CD4-positive, alpha-beta T cell treated with Interferon alpha-2 for 1 hour (primary cell): ENCODE results near the gene PDZRN4.

Experiments
- DNase-seq, 2 donors: peaks; one replicate each; pipeline ENCODE4 v3.0.0-alpha.2; 2020 to 2022

The PDZRN4 gene

DNA sequence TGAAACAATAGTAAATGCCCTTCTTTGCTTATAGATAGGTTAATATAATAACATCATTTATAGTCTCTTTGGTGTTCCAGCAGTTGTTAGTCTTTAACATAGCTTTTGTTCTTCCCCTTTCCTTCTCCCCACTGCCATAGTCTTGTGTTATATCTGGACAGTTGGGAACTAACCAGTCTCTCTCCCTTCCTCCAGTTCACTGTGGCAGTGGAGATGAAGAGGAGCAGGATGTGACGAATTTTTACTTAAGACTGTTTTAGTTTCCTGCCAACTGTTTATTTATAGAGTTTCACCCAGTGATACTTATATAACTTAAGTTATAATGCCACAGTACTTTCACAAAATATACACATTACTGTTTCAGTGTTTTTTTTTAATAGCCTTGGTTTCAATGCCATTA, 277.4 kb downstream of the PDZRN4 start:
- no peak for DNase-seq

DNA sequence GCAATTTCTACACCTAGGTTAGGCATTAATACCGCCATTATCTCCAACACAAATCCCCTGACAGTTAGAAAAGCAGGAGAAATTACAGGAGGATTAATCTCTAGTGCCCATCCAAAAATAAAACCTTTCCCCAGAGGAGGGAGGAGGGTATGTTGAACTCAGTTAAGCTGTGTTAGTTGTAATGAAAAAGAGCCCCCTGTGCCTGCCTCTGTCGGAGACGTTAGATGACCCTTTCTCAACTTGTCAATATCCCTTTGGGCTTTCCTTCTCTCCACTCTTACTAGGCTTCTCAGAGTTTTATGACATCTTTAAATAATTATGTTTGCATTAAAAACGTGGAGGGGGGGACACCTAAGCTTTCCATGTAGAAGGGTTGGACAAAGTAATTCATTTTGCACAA, 278.2 kb downstream of the PDZRN4 start:
- no peak for DNase-seq

DNA sequence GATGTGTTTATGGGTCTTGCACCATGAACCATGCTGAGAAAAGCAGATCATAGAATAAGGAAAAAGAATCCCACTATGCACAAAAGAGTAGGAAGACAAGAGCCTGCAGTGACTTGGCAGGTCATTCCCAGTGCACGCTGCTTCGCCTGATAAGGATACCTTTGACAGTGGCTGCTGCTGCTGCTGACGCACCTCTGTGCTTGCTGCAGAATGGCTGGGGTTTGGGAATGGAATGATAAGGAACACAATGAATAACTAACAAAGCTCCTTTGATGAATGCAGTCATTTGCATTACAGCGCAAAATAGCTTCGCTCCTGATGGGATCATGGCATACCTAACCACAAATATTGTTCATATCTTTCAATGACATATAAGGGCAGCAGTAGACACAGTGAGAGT, 278.7 kb downstream of the PDZRN4 start:
- no peak for DNase-seq

DNA sequence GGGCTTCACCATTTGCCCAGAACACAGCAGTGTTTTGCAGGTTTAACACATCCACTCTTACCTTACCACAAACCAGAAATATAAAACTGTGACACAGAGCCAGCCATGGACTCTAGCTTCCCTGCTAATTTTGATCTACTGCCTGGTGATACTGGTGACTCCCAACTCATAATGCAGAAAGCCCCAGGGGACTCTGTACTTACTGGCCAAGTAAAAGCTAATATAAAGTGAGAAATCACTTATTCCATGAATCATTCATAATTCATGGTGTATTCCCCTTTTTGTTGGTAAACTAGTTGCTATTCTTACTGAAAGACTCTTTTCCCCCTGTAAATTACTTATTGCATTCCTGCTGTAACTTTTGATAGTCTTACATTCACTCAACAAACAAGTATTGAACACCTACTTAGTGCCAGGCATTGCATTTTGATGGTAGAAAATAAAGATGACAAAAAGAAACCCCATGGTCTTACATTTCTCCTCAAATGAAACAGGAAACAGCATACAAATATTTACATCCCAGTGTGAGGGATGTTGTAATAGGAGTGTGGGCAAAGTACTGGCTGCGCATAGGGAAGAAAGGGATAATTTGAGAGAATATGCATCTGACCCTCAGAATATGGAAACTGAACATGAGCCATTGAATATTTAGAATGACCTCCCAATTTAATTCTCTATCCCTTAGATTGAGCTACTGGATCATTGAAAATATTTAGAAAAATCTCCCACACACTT, 279.6 kb downstream of the PDZRN4 start:
- no peak for DNase-seq

- DNase-seq = no peak
Measured at GRCh38 chr12:41468341-41468740, 280.2 kb downstream of the PDZRN4 start.

GRCh38 chr12:41468756-41469155, 280.6 kb downstream of the PDZRN4 start:
- DNase-seq = no peak

DNA sequence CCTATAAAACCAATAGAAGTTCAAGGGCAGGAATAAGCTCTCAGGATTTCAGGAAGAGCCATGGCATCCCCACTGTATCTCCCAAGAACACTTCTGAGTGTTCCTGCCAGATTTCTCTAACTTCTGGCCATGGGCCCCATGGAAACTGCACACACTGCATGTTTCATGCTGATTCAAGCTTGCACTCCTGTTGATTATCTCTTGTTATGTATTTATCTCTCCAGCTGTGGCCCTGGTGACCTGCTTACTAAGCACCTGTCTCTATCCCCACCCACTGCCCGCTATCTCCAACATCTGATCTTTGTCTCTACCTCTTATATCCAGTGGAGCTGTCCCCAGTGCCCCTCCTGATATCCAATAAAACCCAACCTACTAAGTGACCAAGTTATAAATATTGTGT, 285.3 kb downstream of the PDZRN4 start:
- DNase-seq = no peak

GRCh38 chr12:41474001-41474400, 285.9 kb downstream of the PDZRN4 start:
- no peak for DNase-seq

- DNase-seq = no peak
Measured at GRCh38 chr12:41476499-41477439, 288.6 kb downstream of the PDZRN4 start.

- no peak for DNase-seq
Measured at GRCh38 chr12:41479426-41479825, 291.3 kb downstream of the PDZRN4 start.

DNA sequence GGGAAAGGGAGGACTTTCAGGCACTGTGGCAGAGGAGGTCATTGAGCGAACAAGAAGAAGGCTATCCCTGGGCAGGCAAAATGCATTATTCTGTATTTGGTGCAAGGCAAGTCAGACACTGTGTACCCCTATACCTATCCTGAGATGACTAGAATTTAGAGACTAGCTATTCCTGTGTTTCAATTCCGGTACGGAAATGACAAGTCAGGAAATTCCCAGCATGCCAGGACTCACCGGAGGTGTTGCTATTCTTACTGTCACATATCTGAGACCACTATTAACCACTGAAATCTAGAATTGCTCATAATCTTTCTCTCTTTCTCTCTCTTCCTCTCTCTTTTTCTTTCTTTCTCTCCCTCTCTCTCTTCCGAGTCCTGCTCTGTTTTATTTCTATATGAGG, 297.1 kb downstream of the PDZRN4 start:
- no peak for DNase-seq

DNA sequence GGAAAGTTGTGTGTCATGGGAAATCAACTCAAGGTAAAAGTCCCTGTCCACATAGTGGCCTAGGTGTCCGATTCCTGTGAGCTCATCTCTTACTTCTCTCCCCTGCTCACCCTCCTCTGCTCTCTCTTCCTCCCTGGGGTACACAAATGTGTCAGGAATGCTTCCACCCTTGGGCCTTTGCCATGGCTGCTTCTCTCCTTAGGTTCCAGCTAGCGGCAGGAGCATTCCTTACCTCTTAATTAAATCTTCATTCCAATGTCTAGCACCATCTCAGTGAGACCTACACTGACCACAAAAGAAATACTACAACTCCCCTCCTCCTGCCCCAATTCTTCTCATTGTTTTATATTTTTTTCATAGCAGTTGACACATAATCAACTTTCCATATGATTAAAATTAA, 298.6 kb downstream of the PDZRN4 start:
- no peak for DNase-seq

GRCh38 chr12:41496009-41496408, 307.9 kb downstream of the PDZRN4 start:
- no peak for DNase-seq

DNA sequence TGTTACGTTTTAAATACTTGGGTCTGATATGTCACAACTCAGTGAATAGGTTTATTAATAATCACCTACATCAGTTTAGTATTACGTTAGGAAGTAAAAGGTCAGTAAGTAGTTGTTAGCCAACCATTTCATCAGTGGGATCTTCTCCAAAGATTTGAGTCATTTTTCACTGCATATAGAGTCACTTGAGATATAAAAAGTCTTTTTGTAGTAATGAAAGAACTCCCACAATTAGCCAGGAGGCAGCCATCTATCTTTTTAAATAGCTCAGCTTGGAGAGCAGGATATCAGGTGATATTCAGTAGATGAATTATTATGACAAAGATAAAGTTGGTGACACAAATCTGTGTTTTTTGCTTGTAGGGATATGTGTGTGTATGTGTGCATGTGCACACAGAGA, 309.3 kb downstream of the PDZRN4 start:
- DNase-seq = no peak

DNA sequence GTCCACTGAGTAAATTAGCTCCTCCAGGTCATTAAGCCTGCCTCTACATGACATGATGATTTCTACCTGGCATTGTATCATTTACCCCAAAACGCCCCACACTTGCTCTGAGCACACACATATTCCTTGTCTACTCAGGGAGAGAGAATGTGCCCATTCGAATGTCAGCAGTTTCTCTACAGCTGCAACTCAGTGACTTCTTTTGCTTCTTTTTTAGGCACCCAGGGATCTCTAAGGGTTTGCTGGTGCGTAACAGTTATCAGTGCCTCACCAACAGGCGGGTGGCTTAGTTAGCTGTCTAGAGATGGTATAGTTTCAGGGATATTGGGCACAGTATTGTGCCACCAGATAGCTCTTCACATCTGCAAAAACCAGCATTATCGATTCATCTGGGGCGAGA, 316.9 kb downstream of the PDZRN4 start:
- DNase-seq = no peak

GRCh38 chr12:41507286-41507685, 319.2 kb downstream of the PDZRN4 start:
- DNase-seq = no peak

- no peak for DNase-seq
Measured at GRCh38 chr12:41509271-41510055, 321.3 kb downstream of the PDZRN4 start.

DNA sequence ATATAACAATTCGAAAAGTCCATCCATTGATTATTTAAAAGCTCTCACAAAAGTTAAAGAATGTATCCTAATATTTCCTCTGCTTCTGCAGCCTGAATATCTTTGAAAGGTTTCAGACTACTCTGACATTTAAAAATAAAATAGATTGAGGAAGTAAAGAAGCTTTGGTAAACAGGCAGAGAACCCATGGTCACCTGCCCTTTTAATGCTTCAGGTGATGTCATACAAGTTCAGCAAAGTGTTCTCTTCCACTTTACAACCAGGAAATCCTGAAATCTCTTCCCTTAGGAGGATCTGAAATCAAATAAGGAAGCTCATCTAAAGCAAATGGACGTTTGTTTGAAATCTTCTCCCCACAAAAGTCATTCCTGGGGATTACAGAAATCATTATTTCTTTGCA, 322.4 kb downstream of the PDZRN4 start:
- DNase-seq = no peak

- DNase-seq = no peak
Measured at GRCh38 chr12:41511247-41511646, 323.1 kb downstream of the PDZRN4 start.

DNA sequence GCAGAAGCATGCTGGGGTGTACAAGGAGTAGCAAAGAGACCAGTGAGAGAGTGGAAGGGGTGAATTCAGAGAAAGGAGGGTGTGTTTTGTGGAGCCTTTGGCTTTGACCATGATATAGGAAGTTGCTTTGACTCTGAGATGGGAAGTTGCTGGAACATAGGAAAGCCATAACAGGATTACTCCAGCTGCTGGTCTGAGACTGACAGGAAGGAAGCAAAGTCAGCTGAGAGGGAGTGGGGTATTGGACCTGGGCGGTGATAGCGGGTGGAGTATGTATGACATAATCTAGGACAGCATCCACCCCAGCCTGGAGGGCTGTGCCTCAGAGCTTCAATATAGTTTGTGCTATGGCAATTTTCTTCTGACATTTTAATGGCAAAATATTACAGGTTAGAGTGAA, 324.4 kb downstream of the PDZRN4 start:
- no peak for DNase-seq

- no peak for DNase-seq
Measured at GRCh38 chr12:41514021-41514777, 326.1 kb downstream of the PDZRN4 start.

DNA sequence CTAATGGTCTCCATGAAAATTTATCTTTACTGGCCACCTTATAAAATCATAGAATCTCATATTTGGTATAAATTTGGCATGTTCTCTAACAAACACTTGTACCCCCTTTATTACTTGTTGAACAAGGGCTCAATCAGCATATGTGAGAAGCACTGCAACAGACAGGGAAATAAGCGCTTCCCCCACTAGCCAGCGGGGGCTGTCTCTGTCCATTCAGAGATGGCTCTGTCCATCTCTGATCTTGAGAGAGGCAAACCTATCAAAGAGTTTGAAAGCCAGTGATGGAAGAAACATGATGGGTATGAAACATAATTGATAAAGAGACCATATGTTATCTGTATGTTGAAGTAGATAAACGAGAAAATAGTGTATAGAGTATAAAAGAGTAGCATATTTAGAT, 326.8 kb downstream of the PDZRN4 start:
- DNase-seq = no peak

DNA sequence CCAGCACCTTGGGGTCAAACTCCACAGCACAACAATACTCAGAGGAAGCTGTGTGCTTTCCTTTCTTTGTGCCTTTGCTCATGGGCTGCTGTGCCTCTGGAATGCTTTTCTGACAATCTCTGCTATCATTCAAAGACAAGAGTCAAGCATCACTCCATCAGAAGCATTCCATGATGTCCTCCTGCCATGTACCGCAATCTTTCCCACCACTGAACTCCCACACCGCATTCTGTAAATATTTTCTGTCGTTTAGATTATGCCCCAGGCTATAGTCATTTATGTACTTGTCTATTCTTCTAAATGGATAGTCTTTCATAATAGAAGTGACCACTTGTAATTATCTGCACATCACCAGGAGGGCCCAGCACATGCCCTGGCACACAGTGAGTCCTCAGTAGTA, 327.8 kb downstream of the PDZRN4 start:
- DNase-seq = no peak
